Measurements from ENCODE around the gene SLITRK4. TPM values are rescaled to one million over a fixed set of nuclear protein-coding genes. Genes with fewer than 3 reads are reported as not detected.

SLITRK4 gene
- total RNA-seq, 4 donors from 2014 or later, result 6.2 to 55.1 (median 30.1) TPM

DNA sequence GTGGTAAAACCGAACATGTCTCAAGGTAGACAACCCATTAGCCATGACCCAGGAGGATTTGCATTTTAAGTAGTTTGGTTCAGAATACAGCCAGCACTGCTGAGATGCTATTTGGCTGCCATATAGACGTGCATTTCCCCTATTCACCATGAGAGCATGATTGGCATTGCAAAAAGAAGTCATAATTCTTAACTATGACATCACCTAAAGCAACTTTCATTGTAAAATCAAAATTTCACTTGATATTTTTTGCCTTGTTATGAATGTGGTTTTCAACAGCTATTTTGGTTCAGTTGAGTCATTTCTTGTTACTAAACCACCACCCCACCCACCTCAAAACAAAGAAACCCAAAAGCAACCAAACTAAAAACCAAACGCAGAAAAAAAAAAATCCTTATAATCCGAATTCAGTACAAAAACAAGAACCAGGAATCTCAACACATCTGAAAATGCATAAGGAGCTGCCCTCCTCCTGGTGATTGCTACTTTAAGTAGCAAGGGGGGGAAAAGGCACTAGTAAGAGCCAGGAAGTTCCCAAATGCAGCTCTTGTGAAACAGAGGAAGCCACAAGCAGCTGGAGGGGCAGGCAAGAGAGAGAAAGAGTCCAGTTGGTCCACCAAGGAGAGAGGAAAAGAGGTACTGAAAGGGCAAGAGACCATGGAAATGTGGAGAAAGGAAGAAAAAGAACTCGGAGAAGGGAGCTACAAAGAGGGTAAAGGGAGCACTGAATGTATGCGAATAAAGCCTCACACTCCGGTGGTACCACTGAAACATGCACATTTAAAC, 3.1 kb downstream of the SLITRK4 start:
- TF ChIP-seq, protein P1, sequence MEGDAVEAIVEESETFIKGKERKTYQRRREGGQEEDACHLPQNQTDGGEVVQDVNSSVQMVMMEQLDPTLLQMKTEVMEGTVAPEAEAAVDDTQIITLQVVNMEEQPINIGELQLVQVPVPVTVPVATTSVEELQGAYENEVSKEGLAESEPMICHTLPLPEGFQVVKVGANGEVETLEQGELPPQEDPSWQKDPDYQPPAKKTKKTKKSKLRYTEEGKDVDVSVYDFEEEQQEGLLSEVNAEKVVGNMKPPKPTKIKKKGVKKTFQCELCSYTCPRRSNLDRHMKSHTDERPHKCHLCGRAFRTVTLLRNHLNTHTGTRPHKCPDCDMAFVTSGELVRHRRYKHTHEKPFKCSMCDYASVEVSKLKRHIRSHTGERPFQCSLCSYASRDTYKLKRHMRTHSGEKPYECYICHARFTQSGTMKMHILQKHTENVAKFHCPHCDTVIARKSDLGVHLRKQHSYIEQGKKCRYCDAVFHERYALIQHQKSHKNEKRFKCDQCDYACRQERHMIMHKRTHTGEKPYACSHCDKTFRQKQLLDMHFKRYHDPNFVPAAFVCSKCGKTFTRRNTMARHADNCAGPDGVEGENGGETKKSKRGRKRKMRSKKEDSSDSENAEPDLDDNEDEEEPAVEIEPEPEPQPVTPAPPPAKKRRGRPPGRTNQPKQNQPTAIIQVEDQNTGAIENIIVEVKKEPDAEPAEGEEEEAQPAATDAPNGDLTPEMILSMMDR (IDR thresholded peaks at IDR 0.05; ENCODE audit: low read depth), result no peak

DNA sequence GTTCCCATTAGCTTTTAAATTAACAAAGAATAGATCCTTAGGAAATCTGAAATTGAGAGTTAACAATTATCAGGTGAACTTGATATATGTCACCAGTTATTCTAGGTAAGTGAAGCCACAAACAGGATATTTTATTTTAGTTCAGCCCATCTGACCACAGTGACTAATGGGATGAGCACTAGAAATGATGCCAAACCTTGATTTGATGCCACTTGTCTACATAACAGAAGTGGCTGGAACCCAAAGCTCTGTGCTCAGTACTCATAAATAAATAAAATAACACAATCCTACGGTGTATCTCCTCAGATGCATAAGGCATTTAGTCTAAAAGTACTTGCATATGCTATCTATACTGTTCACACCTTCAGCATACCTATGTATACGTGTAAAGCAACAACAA, 12.2 kb downstream of the SLITRK4 start:
- TF ChIP-seq, protein P1 (IDR thresholded peaks at IDR 0.05; ENCODE audit: low read depth), result no peak

DNA sequence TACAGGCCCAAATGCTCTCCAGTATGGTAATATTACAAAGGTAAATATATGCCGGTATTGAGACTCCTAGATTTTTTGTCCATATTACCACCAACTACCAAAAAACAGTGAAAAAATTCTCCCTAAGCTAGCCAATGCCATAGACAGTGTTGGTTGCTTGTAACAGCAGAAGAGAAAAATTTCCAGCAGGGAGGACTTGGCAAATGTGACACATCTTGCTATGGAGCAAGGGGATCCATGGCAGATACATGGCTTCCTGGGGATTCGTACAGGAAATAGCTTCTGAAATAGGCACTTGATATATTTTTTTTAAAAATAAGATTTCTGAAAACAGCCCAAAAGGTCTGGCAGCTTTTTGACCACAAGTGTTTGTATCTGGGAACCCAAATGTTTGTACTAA, 14.6 kb downstream of the SLITRK4 start:
- TF ChIP-seq, protein P1 (IDR thresholded peaks at IDR 0.05; ENCODE audit: low read depth), result no peak

DNA sequence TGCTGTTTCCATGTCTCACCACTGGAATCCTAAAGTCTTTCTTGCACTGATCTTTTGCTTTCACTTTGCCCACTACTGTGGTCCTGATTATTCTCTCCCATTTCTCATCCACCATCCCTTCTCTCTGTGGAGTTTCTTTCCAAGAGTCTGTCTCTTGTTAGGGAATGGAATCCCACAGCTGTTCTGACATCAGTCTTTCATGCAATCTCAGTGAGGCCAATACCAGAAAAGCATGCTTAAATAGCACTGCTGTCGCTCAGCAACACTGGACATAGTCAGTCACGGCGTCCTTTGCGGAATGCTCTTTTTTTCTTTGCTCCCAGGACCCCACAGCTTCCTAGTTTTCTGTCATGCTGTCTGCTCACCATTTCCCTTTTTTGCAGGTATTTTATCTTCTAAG, 20.1 kb downstream of the SLITRK4 start:
- TF ChIP-seq, protein P1 (IDR thresholded peaks at IDR 0.05; ENCODE audit: low read depth), result no peak

DNA sequence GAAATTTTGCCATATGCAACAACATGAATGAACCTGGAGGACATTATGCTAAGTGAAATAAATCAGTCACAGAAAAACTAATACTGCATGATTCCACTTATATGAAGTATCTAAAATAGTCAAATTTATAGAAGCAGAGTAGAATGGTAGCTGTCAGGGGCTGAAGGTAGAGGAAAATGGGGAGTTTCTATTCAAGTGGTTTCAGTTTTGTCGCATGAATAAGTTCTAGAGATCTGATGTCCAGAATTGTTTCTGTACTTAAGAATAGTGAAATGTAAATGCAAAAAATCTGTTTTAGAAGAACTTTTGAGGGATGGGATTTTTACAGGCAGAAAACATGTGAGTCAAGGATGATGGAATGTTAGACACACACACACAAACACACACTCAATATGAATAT, 34.1 kb downstream of the SLITRK4 start:
- TF ChIP-seq, protein P1 (IDR thresholded peaks at IDR 0.05; ENCODE audit: low read depth), result no peak

DNA sequence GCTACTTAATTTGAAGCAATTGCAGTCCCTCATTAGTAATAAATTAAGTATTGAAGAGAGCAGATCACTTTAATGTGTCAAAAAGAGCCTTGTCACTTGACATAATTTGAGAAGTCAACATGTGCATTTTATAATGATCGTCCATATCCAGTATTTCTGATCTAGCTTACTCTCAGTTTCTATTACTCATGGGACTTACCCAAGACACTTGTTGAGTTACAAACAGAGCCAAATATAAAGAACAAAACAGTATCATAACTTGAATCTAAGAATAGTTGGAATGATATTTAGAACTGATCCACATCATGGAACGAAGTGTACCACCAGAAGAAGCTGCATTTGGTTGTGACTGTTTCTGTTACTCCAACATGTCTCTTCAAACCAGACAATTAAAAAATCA, 54.7 kb downstream of the SLITRK4 start:
- TF ChIP-seq, protein P1 (IDR thresholded peaks at IDR 0.05; ENCODE audit: low read depth), result no peak

DNA sequence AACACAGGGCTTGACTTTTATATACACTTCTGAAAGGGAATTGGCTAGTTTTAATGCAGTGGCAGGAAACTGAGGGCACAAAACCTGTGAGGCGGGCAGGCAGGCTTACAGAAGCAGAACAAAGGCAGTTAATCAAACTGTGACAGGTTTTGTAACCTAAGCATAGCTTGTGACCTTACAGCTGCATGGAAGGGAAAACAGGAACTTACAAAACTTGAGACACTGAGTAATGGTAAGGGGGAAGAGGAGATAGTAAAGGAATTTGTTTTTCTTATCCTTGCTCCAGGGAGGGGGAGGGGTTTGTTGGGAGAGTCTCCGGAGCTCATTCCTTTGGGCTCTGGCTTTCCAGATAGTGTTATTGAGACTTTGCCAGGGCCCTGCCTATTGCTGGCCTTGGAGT, 55.6 kb downstream of the SLITRK4 start:
- TF ChIP-seq, protein P1 (IDR thresholded peaks at IDR 0.05; ENCODE audit: low read depth), result no peak

Other genes starting within 250 kb of the SLITRK4 start
- gene SPANXN3, start 118.6 kb downstream of the SLITRK4 start, total RNA-seq, result not detected
- gene SPANXN2, start 84.7 kb upstream of the SLITRK4 start, total RNA-seq, result not detected
- not detected for gene UBE2NL, start 248.0 kb upstream of the SLITRK4 start, total RNA-seq

All from subcutaneous adipose tissue (tissue), 4 donors.